ENCODE measurements around the gene LCE1F. TPM values are rescaled to one million over a fixed set of nuclear protein-coding genes. Genes with fewer than 3 reads are reported as not detected.

The LCE1F gene
- total and polyA plus RNA-seq, 11 donors, result not detected

DNA sequence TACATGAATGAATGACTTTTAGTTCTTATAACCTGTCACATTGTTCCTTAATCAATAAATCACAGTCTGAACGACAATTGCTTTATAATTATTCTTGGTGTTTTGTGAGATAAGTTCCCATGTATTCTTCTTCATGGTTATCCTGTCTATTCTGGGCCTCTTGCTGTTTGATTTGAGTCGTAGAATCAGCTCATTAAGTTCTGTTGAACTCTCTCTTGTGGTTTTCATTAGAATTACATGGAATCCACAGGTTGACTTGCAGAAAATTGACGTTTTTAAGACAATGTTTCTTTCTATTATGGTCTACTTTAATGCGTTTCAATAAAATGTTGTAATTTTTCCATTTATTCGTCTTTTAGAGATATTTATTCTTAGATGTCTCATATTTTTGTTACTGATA lies 48.4 kb downstream of the LCE1F start:
- WGBS, 4 donors, result 28 to 34% (median 30%) methylated on average over 5 of the region's 5 CpGs
- TF ChIP-seq, protein P1, sequence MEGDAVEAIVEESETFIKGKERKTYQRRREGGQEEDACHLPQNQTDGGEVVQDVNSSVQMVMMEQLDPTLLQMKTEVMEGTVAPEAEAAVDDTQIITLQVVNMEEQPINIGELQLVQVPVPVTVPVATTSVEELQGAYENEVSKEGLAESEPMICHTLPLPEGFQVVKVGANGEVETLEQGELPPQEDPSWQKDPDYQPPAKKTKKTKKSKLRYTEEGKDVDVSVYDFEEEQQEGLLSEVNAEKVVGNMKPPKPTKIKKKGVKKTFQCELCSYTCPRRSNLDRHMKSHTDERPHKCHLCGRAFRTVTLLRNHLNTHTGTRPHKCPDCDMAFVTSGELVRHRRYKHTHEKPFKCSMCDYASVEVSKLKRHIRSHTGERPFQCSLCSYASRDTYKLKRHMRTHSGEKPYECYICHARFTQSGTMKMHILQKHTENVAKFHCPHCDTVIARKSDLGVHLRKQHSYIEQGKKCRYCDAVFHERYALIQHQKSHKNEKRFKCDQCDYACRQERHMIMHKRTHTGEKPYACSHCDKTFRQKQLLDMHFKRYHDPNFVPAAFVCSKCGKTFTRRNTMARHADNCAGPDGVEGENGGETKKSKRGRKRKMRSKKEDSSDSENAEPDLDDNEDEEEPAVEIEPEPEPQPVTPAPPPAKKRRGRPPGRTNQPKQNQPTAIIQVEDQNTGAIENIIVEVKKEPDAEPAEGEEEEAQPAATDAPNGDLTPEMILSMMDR (IDR thresholded peaks at IDR 0.05), result peak in 1 of 12 donors; percentile 30
- TF ChIP-seq POLR2A (IDR thresholded peaks at IDR 0.05), result no peak
- H3K36me3 ChIP-seq, result no peaks in the 10 kb centered on the region
- no peaks in the 10 kb centered on the region for H3K4me1 ChIP-seq
- no peak overlapping the region for H3K4me3 ChIP-seq
- no peak overlapping the region for H3K27ac ChIP-seq
- H3K27me3 ChIP-seq, result peaks cover 0 to 6% (median 0%) of the 10 kb centered on the region in 9 donors
- H3K9me3 ChIP-seq, result no peaks in the 10 kb centered on the region
- no peak for ATAC-seq
- intact Hi-C loops (cut with DNase I), result no loop called here
- no peak for DNase-seq

DNA sequence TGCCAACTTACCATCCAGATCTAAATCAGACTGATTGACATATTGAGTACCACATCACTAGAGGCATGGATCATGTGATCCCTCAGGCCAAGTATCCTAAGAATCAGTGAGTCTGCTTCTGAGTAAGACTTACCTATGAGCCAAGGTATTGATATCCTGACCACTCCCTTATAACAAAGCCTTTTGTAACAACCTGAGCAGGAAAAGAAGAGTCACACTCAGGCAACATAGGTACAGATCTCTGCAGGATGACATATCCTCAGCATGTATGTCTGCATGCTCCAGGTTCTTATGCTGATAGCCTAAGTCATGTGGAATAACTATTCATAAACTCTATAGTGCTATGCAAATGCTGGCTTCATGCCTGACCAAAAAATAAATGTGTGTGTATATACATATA lies 50.0 kb downstream of the LCE1F start:
- ATAC-seq (no peak), DNase-seq (no peak)
- Histone ChIP-seq H3K9me3 (no peaks in the 10 kb centered on the region), H3K27ac (no peak overlapping the region), H3K36me3 (no peaks in the 10 kb centered on the region), H3K27me3 (peaks cover 0 to 9% (median 0%) of the 10 kb centered on the region in 9 donors), H3K4me3 (no peak overlapping the region), H3K4me1 (no peaks in the 10 kb centered on the region)
- TF ChIP-seq, protein P1 (IDR thresholded peaks at IDR 0.05), result no peak
- TF ChIP-seq POLR2A (IDR thresholded peaks at IDR 0.05), result no peak
- intact Hi-C loops (cut with DNase I), result no loop called here

Other genes with a start within 250 kb of the LCE1F start
- gene LCE3E, start 208.4 kb upstream of the LCE1F start, total RNA-seq, result not detected
- gene LCE3E, start 208.4 kb upstream of the LCE1F start, polyA plus RNA-seq, result not detected
- gene LCE3D, start 194.6 kb upstream of the LCE1F start, total RNA-seq, result not detected
- not detected for gene LCE3D, start 194.6 kb upstream of the LCE1F start, polyA plus RNA-seq
- gene LCE3C, start 174.9 kb upstream of the LCE1F start, total RNA-seq, result not detected
- not detected for gene LCE3C, start 174.9 kb upstream of the LCE1F start, polyA plus RNA-seq
- not detected for gene LCE3B, start 161.3 kb upstream of the LCE1F start, total RNA-seq
- gene LCE3B, start 161.3 kb upstream of the LCE1F start, polyA plus RNA-seq, result not detected
- gene LCE3A, start 152.0 kb upstream of the LCE1F start, total RNA-seq, result not detected
- gene LCE3A, start 152.0 kb upstream of the LCE1F start, polyA plus RNA-seq, result not detected
- gene LCE2D, start 111.8 kb upstream of the LCE1F start, total RNA-seq, result not detected
- not detected for gene LCE2D, start 111.8 kb upstream of the LCE1F start, polyA plus RNA-seq
- gene LCE2C, start 99.9 kb upstream of the LCE1F start, total RNA-seq, result not detected
- not detected for gene LCE2C, start 99.9 kb upstream of the LCE1F start, polyA plus RNA-seq
- gene LCE2B, start 89.0 kb upstream of the LCE1F start, total RNA-seq, result not detected
- gene LCE2B, start 89.0 kb upstream of the LCE1F start, polyA plus RNA-seq, result not detected
- not detected for gene LCE2A, start 76.8 kb upstream of the LCE1F start, total RNA-seq
- not detected for gene LCE2A, start 76.8 kb upstream of the LCE1F start, polyA plus RNA-seq
- not detected for gene LCE4A, start 67.0 kb upstream of the LCE1F start, total RNA-seq
- gene LCE4A, start 67.0 kb upstream of the LCE1F start, polyA plus RNA-seq, result not detected
- gene KPRP, start 17.1 kb upstream of the LCE1F start, total RNA-seq, result not detected
- not detected for gene KPRP, start 17.1 kb upstream of the LCE1F start, polyA plus RNA-seq
- not detected for gene LCE1E, start 11.1 kb downstream of the LCE1F start, total RNA-seq
- gene LCE1E, start 11.1 kb downstream of the LCE1F start, polyA plus RNA-seq, result not detected
- gene LCE1D, start 21.6 kb downstream of the LCE1F start, total RNA-seq, result not detected
- not detected for gene LCE1D, start 21.6 kb downstream of the LCE1F start, polyA plus RNA-seq
- gene LCE1C, start 31.5 kb downstream of the LCE1F start, total RNA-seq, result not detected
- gene LCE1C, start 31.5 kb downstream of the LCE1F start, polyA plus RNA-seq, result not detected
- not detected for gene LCE1B, start 36.8 kb downstream of the LCE1F start, total RNA-seq
- not detected for gene LCE1B, start 36.8 kb downstream of the LCE1F start, polyA plus RNA-seq
- gene LCE1A, start 52.3 kb downstream of the LCE1F start, total RNA-seq, result not detected
- gene LCE1A, start 52.3 kb downstream of the LCE1F start, polyA plus RNA-seq, result not detected
- gene LCE6A, start 67.7 kb downstream of the LCE1F start, total RNA-seq, result not detected
- gene LCE6A, start 67.7 kb downstream of the LCE1F start, polyA plus RNA-seq, result not detected
- not detected for gene LCE7A, start 84.9 kb downstream of the LCE1F start, total RNA-seq
- not detected for gene LCE7A, start 84.9 kb downstream of the LCE1F start, polyA plus RNA-seq
- not detected for gene SMCP, start 103.2 kb downstream of the LCE1F start, total RNA-seq
- gene SMCP, start 103.2 kb downstream of the LCE1F start, polyA plus RNA-seq, result not detected
- not detected for gene IVL, start 133.4 kb downstream of the LCE1F start, total RNA-seq
- under 1 TPM in 1 of 2 donors, not detected in 1; 0.03 TPM for gene IVL, start 133.4 kb downstream of the LCE1F start, polyA plus RNA-seq
- not detected for gene SPRR5, start 172.1 kb downstream of the LCE1F start, total RNA-seq
- not detected for gene SPRR5, start 172.1 kb downstream of the LCE1F start, polyA plus RNA-seq
- gene SPRR4, start 195.5 kb downstream of the LCE1F start, total RNA-seq, result not detected
- gene SPRR4, start 195.5 kb downstream of the LCE1F start, polyA plus RNA-seq, result not detected
- gene SPRR1A, start 208.9 kb downstream of the LCE1F start, total RNA-seq, result not detected
- not detected for gene SPRR1A, start 208.9 kb downstream of the LCE1F start, polyA plus RNA-seq
- gene SPRR3, start 226.6 kb downstream of the LCE1F start, total RNA-seq, result not detected
- 1 to 10 TPM in 1 of 2 donors, not detected in 1; 1.2 TPM for gene SPRR3, start 226.6 kb downstream of the LCE1F start, polyA plus RNA-seq